HCT116 (cell line): ENCODE results near the gene FOXL2. TPM values are rescaled to one million over a fixed set of nuclear protein-coding genes. Genes with fewer than 3 reads are reported as not detected.
A peak's percentile ranks its signal among the peaks of the same experiment; 100 is the strongest.

Experiments
- ATAC-seq: fragments of 200-7000 bp; cut with Tn5 transposase; 2 replicates; pipeline ENCODE4 v1.9.1; 2020; ENCODE audit warnings: mild to moderate bottlenecking, moderate library complexity
- BruUV-seq: library from RNA; stranded (reverse); fragments of 400-500 nt; replicated peaks from 2 replicates; lab custom pipeline; 2021; lab: Mats Ljungman, UMichigan
- CTCF ChIA-PET: fragments of 300-600 bp; sonication (Branson Sonifier 250); formaldehyde crosslinking; loops from one replicate; lab custom pipeline; 2021; ENCODE audit warnings: antibody characterized with exemption; lab: Charles Lee
- POLR2A ChIA-PET: fragments of 300-600, 350-600 bp; sonication (Branson Sonifier 250); formaldehyde crosslinking; loops from one replicate; lab custom pipeline; 2021; ENCODE audit warnings: antibody characterized with exemption; lab: Charles Lee
- RAD21 ChIA-PET, 2 experiments: fragments of 300-600 bp; sonication (Branson Sonifier 250); formaldehyde crosslinking; loops; one replicate each; lab custom pipeline; 2023; ENCODE audit warnings: low total read pairs in 2 of 2; ENCODE audit not compliant: uncharacterized antibody in 2 of 2, unreplicated experiment in 2 of 2, low non-redundant PET in 1 of 2; lab: Charles Lee
- DNase-seq: peaks from one replicate; pipeline ENCODE4 v3.0.0-alpha.2; 2010; ENCODE audit warnings: low read depth, low spot score
- H2AFZ ChIP-seq: fragments of 200-600 bp; shearing (Covaris generic), sonication (generic); 2 replicates; pipeline ENCODE4 v1.6.1; 2017; ENCODE audit warnings: low read depth, mixed run types, mixed read lengths, antibody characterized with exemption, low read length; ENCODE audit not compliant: poor library complexity, severe bottlenecking
- H3K27ac ChIP-seq: 2 replicates; pipeline ENCODE4 v1.5.1; 2012; ENCODE audit warnings: low read depth, low read length
- H3K27me3 ChIP-seq: fragments of 200-600 bp; sonication (generic); 2 replicates; pipeline ENCODE4 v1.6.1; 2016; ENCODE audit warnings: mixed run types, low read length, mixed read lengths; ENCODE audit not compliant: insufficient read depth
- H3K36me3 ChIP-seq, 2 experiments: fragments of 200-500 bp in 1 of 2; fragments of 200-600 bp in 1 of 2; sonication (Bioruptor generic) in 1 of 2; sonication (generic) in 1 of 2; 2 replicates each; pipeline versions ENCODE4 v1.5.1 to v1.6.1; 2014 to 2016; ENCODE audit warnings: low read length in 2 of 2, inconsistent platforms in 1 of 2, mixed read lengths in 1 of 2, mixed run types in 1 of 2; ENCODE audit not compliant: insufficient read depth in 2 of 2, control insufficient read depth in 1 of 2
- H3K4me1 ChIP-seq, 2 experiments: fragments of 200-600 bp in 1 of 2; sonication (generic) in 1 of 2; 2 replicates each; pipeline versions ENCODE4 v1.5.1 to v1.6.1; 2012 to 2017; ENCODE audit warnings: low read length in 2 of 2, inconsistent platforms in 1 of 2, mild to moderate bottlenecking in 1 of 2, mixed read lengths in 1 of 2, mixed run types in 1 of 2, moderate library complexity in 1 of 2; ENCODE audit not compliant: insufficient read depth in 2 of 2, control insufficient read depth in 1 of 2
- H3K4me2 ChIP-seq: fragments of 200-600 bp; sonication (generic); 2 replicates; pipeline ENCODE4 v1.6.1; 2017; ENCODE audit warnings: mixed run types, low read length, mixed read lengths
- H3K4me3 ChIP-seq, 2 experiments: fragments of 200-600 bp in 1 of 2; sonication (generic) in 1 of 2; replicated peaks in 1 of 2; 2 replicates each; pipeline ENCODE4 v1.5.1; 2011 to 2016; ENCODE audit warnings: low read length in 2 of 2, control low read depth in 1 of 2, low read depth in 1 of 2, mild to moderate bottlenecking in 1 of 2, mixed read lengths in 1 of 2, mixed run types in 1 of 2
- H3K79me2 ChIP-seq: fragments of 200-600 bp; sonication (generic); 2 replicates; pipeline ENCODE4 v1.6.1; 2017; ENCODE audit warnings: mild to moderate bottlenecking, mixed run types, low read length, moderate library complexity, mixed read lengths; ENCODE audit not compliant: insufficient read depth
- H3K9ac ChIP-seq: fragments of 200-600 bp; sonication (generic); 2 replicates; pipeline ENCODE4 v1.6.1; 2016; ENCODE audit warnings: low read length, mixed read lengths
- H3K9me2 ChIP-seq: fragments of 200-600 bp; sonication (generic), shearing (Covaris generic); 2 replicates; pipeline ENCODE4 v1.6.1; 2017; ENCODE audit warnings: mixed run types, mild to moderate bottlenecking, moderate library complexity; ENCODE audit not compliant: insufficient read depth
- H3K9me3 ChIP-seq, 2 experiments: fragments of 200-500 bp in 1 of 2; fragments of 200-600 bp in 1 of 2; sonication (Bioruptor generic) in 1 of 2; sonication (generic) in 1 of 2; 2 replicates each; pipeline ENCODE4 v1.6.1; 2014 to 2017; ENCODE audit warnings: low read length in 2 of 2, mixed read lengths in 2 of 2, inconsistent platforms in 1 of 2, low read depth in 1 of 2, mild to moderate bottlenecking in 1 of 2, mixed run types in 1 of 2, moderate library complexity in 1 of 2; ENCODE audit not compliant: control insufficient read depth in 1 of 2, insufficient read depth in 1 of 2
- H4K20me1 ChIP-seq: fragments of 200-600 bp; sonication (generic), shearing (Covaris generic); 2 replicates; pipeline ENCODE4 v1.6.1; 2017; ENCODE audit warnings: mixed run types, mild to moderate bottlenecking, moderate library complexity; ENCODE audit not compliant: insufficient read depth
- CEBPB ChIP-seq: IDR thresholded peaks from 2 replicates; pipeline ENCODE4 v1.6.1; 2012; ENCODE audit warnings: low read depth
- POLR2AphosphoS5 ChIP-seq: IDR thresholded peaks from 2 replicates; pipeline ENCODE4 v1.6.1; 2011; ENCODE audit warnings: mild to moderate bottlenecking, low read depth, low read length, moderate library complexity
- ZNF274 ChIP-seq: fragments of 200-500 bp; sonication (Bioruptor generic); IDR thresholded peaks from 2 replicates; pipeline ENCODE4 v1.6.1; 2014; ENCODE audit warnings: mild to moderate bottlenecking, low read depth, low read length, inconsistent platforms
- intact Hi-C: fragments of 100-400 bp; cut with micrococcal nuclease; formaldehyde crosslinking; loops from 2 replicates; pipeline ENCODE4 v1.10.0; 2022
- total RNA-seq: library from RNA; stranded (reverse); gene quantifications from one replicate; pipeline ENCODE4 v1.2.1, GENCODE V29; 2021; ENCODE audit not compliant: unreplicated experiment

Gene FOXL2
- total RNA-seq, 1 experiment from 2014 or later = not detected

- Histone ChIP-seq H3K79me2 (no peaks in the 10 kb centered on the region), H3K4me2 (no peak overlapping the region), H3K9me2 (no peaks in the 10 kb centered on the region), H3K27ac (no peak overlapping the region), H3K4me1 (peaks cover 28 to 35% of the 10 kb centered on the region in 2 experiments), H4K20me1 (no peaks in the 10 kb centered on the region), H3K9ac (no peak overlapping the region), H3K27me3 (no peaks in the 10 kb centered on the region), H3K36me3 (no peaks in the 10 kb centered on the region), H3K9me3 (no peaks in the 10 kb centered on the region), H2AFZ (no peak overlapping the region), H3K4me3 (no peak overlapping the region)
- ChIA-PET RAD21 (no interaction called here), POLR2A (interaction anchor here (0.7 kb wide), 1 partner anchor 325 kb away, joined by 3 read pairs; the partner anchor contains the start of gene CEP70), CTCF (interaction anchor here (0.6 to 1.6 kb wide), 4 partner anchors 17 to 440 kb away, joined by 3 to 6 read pairs (median 4); partner anchors contain the start of gene CEP70)
- ATAC-seq = no peak
- no TSS peak for BruUV-seq
- intact Hi-C loops = loop anchor here (5.0 kb wide), 4 partner anchors 87 to 732 kb away; partner anchors contain the start of genes ARMC8, FAIM and PIK3CB
- DNase-seq = no peak
- TF ChIP-seq ZNF274 = no peak
Measured at GRCh38 chr3:138919325-138919724, 27.6 kb downstream of the FOXL2 start.

- BruUV-seq = no TSS peak
- TF ChIP-seq POLR2AphosphoS5 = 0 out of 2 replicates have a peak, but pooled peaks have one; percentile 30
- no peak for TF ChIP-seq CEBPB
- TF ChIP-seq, all 23 proteins: peak for 1
- Histone ChIP-seq H3K36me3 (no peaks in the 10 kb centered on the region), H2AFZ (peak overlapping the region; percentile 96), H4K20me1 (no peaks in the 10 kb centered on the region), H3K9me3 (no peaks in the 10 kb centered on the region), H3K4me3 (no peak overlapping the region; a peak in 1 of 4 replicates), H3K9ac (no peak overlapping the region), H3K79me2 (no peaks in the 10 kb centered on the region), H3K4me2 (peak overlapping the region; percentile 98), H3K27ac (no peak overlapping the region), H3K9me2 (no peaks in the 10 kb centered on the region), H3K4me1 (peaks cover 23 to 24% of the 10 kb centered on the region in 2 experiments), H3K27me3 (no peaks in the 10 kb centered on the region)
- ATAC-seq (no peak), DNase-seq (no peak)
- intact Hi-C loops = loop anchor here (1.0 to 5.0 kb wide), 7 partner anchors 54 to 730 kb away; partner anchors contain the start of genes ARMC8, CEP70, FAIM and PIK3CB
- RAD21 ChIA-PET = interaction anchor here (1.7 to 1.9 kb wide), 3 partner anchors 217 to 323 kb away, joined by 11 to 21 read pairs (median 14); partner anchors contain the start of gene CEP70 (in 2 of the 2)
- CTCF ChIA-PET = interaction anchor here (0.6 to 3.8 kb wide), 17 partner anchors 8 to 499 kb away, joined by 3 to 165 read pairs (median 8); partner anchors contain the start of genes CEP70 and FAIM
- POLR2A ChIA-PET = interaction anchor here (0.6 to 2.4 kb wide), 3 partner anchors 71 to 437 kb away, joined by 3 to 17 read pairs (median 3); partner anchors contain the start of gene CEP70
Measured at GRCh38 chr3:138916824-138917223, 30.1 kb downstream of the FOXL2 start.
